HG03571 (cell line): ENCODE data around the gene LGALS9B.
"Not testable (repeated sequence)": the region's sequence is repeated elsewhere in the genome, so short reads cannot be mapped to it uniquely, and the experiment has no call there.

ENCODE experiments used
- ATAC-seq: cut with Tn5 transposase; IDR thresholded peaks from one replicate; pipeline ENCODE4 v1.9.1; 2021; ENCODE audit not compliant: unreplicated experiment

The LGALS9B gene

DNA sequence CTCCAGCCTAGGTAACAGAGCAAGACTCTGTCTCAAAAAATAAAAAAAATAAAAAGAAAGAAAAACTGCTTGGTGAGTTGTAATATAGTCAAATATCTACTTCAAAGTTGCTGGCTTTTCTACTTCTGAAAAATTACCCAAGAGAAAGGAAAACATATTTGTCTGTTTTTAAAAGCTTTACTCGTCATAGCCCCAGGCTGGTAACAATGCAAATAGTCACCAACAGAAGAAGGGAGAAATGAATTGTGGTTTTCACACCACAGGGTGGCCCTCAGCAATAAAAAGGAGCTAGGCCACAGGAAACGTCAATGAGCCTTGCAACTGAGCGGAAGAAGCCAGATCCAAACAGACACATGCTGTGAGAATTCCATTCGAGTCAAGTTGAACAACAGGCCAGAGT, 1.8 kb upstream of the LGALS9B start:
- not testable (repeated sequence) for ATAC-seq

- not testable (repeated sequence) for ATAC-seq
Measured at GRCh38 chr17:20466999-20467398, 340 bp downstream of the LGALS9B start.

DNA sequence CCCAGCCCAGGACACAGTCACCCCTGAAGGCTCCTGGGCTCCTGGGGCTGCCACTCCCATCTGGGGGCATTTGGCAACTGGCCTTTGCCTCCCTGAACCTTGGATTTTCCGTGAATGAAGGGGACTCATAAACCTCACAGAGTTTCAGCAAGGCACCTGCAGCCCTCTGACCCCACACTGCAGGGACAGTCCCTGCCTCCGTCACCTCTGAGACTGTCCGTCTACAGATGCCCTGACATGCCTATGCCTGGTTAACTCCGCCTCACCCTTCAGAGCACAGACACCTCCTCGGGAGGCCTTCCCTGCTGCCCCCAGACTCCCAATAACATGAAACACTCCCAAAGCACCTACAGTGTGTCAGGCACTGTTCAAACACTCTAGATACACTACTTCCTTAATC, 786 bp downstream of the LGALS9B start:
- not testable (repeated sequence) for ATAC-seq

- ATAC-seq: not testable (repeated sequence)
Measured at GRCh38 chr17:20465535-20465934, 1.8 kb downstream of the LGALS9B start.

DNA sequence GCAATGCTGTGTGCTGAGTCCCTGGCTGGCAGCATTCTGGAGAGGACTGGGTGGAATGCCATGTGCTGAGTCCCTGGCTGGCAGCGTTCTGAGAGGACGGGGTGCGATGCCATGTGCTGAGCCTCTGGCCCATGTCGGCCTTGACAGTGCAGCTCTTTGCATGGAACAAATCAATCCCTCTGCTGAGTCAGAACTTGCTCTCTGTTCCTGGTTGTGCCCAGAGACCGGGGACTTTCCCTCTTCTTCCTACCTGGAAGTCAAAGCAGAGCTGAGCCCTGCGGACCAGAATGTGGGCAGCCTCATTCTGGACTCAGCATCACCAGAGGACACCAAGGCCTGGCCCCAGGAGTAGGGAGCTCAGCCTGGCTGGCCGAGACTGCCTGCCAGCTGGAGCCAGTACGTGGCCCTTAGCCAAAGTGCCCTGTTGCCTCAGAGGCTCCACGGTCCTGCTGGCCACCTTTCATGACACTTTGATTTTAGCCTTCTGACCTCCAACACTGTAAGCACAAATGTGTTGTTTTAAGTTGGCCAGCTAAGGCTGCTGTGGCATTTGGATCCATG, 2.4 kb downstream of the LGALS9B start:
- ATAC-seq: not testable (repeated sequence)

GRCh38 chr17:20462158-20462557, 5.2 kb downstream of the LGALS9B start:
- ATAC-seq: not testable (repeated sequence)

GRCh38 chr17:20457848-20458381, 9.4 kb downstream of the LGALS9B start:
- not testable (repeated sequence) for ATAC-seq

- not testable (repeated sequence) for ATAC-seq
Measured at GRCh38 chr17:20455106-20455505, 12.2 kb downstream of the LGALS9B start.

GRCh38 chr17:20453820-20454434, 13.4 kb downstream of the LGALS9B start:
- ATAC-seq: not testable (repeated sequence)

- ATAC-seq: not testable (repeated sequence)
Measured at GRCh38 chr17:20450852-20451251, 16.5 kb downstream of the LGALS9B start.

DNA sequence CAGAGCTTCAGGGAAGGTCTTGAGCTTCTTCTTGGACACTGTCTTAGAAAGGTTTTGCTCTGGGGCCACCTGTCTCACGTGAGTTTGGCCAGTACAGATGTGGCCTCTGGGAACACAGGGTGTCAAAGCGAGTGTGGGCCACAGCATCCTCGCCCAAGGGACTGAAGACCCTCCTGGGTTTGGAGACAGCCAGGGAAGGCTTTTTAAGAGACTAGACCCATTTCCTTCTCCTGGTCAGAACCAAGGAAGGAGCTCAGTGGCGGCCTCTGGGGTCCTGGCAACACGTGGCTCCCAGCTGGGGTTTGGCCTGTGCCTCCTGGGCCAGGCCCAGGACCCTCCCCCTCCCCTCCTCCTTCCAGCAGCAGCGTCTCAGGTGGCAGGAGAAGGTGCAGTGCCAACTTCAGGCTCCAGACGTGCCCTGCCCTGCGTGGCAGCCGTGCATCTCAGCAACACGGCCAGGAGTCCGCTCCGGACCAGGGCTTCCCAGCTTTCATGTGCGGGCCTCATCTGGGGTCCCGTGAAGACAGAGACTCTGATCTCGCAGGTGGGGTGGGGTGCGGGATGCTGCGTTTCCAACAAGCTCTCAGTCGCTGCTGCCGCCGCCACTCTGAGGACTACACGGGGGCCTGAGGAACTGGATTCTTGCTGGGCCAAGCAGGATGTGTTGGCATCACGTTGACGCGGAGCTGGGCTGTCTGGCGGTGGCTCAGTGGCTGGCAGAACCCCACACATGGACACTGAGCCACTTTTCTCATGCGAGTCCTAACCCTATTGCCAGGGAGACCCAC, 19.6 kb downstream of the LGALS9B start:
- not testable (repeated sequence) for ATAC-seq

DNA sequence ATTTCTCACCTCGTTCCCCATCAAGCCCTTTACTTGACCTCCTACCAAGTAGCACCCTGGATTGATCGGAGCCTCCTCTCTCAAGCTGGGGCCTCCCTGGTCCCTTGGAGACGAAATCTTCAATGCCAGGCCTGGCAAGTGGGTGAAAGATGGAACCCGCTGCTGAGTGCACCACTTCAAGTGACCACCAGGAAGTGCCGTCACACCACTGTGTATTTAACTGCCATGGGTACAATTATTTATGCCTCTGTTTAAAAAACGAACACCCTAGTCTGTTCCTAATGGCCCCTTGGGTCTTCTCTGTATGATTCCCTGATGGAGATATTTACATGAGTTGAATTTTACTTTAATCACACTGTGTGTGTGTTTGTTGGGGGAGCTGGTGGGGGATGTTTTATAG, 20.4 kb downstream of the LGALS9B start:
- not testable (repeated sequence) for ATAC-seq

GRCh38 chr17:20444581-20445236, 22.6 kb downstream of the LGALS9B start:
- ATAC-seq: not testable (repeated sequence)

DNA sequence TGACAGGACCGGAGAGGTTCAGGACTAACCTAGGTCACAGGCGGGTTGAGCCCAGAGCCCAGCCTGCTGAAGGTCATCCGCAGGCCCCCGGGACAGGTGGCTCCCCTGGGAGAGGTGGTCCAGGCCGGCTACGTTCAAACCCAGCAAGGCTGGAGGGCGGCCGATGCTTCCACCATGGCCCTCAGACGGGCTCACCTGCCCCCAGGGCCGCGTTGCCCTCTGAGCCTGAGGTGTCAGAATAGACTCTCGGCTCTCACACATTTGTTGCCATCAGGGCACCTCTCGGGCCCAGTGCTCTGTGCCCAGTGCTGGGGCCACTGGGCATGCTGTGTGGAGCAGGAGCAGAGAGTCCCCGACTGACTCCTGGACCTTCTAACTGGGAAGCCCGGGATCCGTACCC, 23.2 kb downstream of the LGALS9B start:
- ATAC-seq: not testable (repeated sequence)

GRCh38 chr17:20443632-20444031, 23.7 kb downstream of the LGALS9B start:
- not testable (repeated sequence) for ATAC-seq

GRCh38 chr17:20440665-20441064, 26.7 kb downstream of the LGALS9B start:
- not testable (repeated sequence) for ATAC-seq

- not testable (repeated sequence) for ATAC-seq
Measured at GRCh38 chr17:20435166-20435565, 32.2 kb downstream of the LGALS9B start.

DNA sequence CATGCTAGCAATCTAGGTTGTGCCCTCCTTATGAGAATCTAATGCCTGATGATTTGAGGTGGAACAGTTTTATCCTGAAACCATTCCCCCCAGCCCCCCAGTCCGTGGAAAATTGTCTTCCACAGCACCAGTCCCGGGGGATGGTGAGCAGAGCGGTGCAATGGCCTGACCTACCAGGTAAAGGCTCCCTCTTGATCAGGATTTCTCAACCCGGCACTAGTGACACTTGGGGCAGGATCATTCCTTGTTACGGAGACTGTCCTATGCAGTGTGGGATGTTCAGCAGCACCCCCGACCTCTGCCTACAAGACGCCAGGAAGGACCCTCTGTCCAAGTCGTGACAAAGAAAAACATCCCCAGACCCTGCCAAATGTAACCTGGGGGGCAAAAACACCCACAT, 34.0 kb downstream of the LGALS9B start:
- not testable (repeated sequence) for ATAC-seq

- not testable (repeated sequence) for ATAC-seq
Measured at GRCh38 chr17:20427264-20427663, 40.1 kb downstream of the LGALS9B start.

DNA sequence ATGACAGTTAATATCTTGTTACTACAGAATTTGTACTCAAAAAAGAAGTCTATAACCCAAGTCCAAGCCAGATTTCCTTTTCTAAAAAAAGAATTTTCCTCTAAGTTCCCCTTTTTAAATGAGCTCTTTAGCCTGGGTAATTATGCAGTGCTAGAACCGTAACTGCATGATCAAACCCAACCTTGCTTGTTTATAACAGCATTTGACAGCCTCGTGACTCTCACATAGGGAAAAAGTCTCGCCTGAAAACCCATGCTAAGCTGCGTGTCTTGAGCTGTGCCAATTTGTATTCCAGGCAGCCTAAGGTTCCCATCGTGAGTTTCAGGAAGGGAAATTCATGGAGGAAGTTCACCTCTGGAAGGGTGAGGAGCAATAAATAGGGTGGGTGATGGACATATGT, 44.5 kb downstream of the LGALS9B start:
- ATAC-seq: not testable (repeated sequence)

- not testable (repeated sequence) for ATAC-seq
Measured at GRCh38 chr17:20418838-20419237, 48.5 kb downstream of the LGALS9B start.
